GM18499 (cell line): Measurements from ENCODE around the gene MORN4.

Source experiments
- ATAC-seq: cut with Tn5 transposase; IDR thresholded peaks from one replicate; pipeline ENCODE4 v1.9.1; 2021; ENCODE audit warnings: moderate number of reproducible peaks; ENCODE audit not compliant: insufficient read depth, unreplicated experiment

Gene MORN4

DNA sequence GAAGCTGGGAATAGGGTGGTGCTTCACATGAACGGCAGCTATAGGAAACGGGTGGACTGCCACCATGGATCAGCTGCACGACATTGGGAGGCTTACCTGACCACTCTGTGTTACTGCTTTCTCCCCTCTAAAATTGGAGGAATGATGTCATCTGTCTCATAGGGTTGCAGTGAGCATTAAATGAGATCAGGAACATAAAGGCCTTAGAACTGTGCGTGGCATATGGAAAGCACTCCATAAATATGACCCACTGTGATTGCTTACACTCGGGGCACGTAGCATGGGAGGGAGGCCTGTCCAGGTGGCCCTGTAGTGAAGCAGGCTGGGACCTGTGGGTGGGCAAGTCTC, 34.1 kb downstream of the MORN4 start:
- no peak for ATAC-seq

DNA sequence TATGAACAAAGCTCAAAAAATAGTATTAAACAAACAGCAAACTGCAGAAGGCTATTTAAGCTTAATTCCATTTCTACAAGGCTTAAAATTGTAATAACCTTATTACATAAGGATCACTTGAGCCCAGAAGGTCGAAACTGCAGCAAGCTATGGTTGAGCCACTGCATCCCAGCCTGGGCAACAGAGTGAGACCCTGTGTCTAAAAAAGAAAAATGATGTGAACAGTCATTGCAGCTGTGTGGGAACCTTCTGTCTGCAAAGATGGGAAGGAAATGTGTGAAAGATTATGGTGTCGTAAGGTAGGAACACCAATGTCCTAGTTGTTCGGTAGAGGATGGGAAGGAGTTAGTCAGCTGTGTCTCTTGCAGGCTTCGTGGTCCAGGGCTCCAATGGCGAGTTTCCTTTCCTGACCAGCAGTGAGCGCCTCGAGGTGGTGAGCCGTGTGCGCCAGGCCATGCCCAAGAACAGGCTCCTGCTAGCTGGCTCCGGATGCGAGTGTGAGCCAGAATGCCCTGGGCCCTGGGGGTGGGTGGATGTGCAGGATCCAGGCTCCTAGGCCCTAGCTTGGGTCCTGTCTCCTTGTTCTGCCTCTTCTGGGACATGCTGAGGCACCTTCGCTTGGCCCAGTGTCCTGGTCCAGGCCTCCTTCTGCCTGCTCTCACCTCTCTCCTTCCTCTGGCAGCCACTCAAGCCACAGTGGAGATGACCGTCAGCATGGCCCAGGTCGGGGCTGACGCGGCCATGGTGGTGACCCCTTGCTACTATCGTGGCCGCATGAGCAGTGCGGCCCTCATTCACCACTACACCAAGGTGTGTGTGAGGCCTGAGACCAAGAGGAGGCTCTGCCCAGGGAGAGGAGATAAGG, 34.7 kb downstream of the MORN4 start:
- ATAC-seq, result no peak

DNA sequence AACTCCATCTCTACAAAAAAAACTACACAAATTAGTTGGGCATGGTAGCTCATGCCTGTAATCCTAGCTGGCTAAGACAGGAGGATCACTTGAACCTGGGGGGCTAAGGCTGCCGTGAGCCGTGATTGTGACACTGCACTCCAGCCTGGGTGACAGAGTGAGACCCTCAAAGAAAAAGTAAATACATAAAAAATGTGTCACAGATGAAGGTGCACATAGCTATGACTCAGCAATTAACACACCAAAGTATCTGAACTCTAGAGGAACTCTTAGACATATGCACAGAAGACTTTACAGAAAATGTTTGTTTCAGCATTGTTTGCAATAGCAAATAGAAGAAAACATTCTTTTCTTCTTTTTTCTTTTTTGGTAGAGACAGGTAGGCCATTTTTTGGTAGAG, 35.5 kb downstream of the MORN4 start:
- no peak for ATAC-seq

- no peak for ATAC-seq
Measured at GRCh38 chr10:97596101-97597082, 36.9 kb downstream of the MORN4 start.

GRCh38 chr10:97593421-97593820, 39.9 kb downstream of the MORN4 start:
- no peak for ATAC-seq

- ATAC-seq, result no peak
Measured at GRCh38 chr10:97590748-97591495, 42.4 kb downstream of the MORN4 start.

DNA sequence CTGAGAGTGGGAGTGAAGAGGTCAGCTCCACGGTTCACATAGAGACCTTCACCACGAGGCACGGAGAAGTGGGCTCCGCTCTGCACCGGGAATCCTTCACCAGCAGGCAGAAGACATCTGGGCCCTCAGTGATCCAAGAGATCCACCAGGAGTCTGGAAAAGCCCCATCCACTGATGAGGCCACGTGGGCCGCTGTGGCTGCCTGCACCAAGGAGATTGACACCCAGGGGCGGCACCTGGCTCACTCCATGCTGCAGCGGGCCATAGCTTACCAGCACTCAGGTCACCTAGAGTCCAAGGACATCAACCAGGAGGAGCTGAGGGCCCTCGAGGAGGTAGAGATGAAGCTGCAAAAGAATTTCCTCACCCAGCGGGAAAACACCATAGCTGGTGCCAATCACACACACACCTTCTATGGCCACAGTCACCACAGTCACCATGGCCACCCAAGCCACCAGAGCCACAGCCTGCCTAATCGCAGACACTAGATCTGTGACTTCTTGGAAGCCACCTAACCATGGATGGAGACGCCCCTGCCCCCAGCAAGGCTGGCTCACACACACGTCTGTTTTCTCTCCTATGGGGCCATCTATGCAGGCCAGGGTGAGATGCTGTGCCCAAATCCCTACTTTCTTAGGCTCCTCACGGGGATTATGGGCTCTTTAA, 43.1 kb downstream of the MORN4 start:
- no peak for ATAC-seq

GRCh38 chr10:97589479-97589878, 43.8 kb downstream of the MORN4 start, which contains the start of gene C10orf62:
Gene C10orf62, plus strand, starts transcription at chr10:97589721. Its CDS starts 177 bp downstream, at chr10:97589898.
- ATAC-seq, result no peak

- no peak for ATAC-seq
Measured at GRCh38 chr10:97587183-97587582, 46.1 kb downstream of the MORN4 start.

DNA sequence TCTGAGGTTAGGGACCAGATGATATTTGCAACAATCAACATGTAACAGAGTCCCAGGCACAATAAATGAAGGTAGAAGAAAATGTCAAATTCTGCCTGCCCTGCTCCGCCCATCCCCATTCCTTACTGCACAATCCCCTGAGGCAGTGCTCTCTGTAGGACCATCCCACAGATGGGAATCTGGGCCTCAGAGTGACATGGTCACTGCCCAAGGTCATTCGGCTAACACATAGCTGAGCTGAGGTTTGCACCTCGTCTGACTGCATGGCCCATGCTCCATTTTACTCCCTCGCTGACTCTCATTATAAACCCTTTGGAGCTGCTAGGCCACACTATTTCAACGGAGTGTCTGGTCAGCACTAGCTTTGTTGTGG, 47.9 kb downstream of the MORN4 start:
- no peak for ATAC-seq

GRCh38 chr10:97584798-97585438, 48.4 kb downstream of the MORN4 start:
- no peak for ATAC-seq

DNA sequence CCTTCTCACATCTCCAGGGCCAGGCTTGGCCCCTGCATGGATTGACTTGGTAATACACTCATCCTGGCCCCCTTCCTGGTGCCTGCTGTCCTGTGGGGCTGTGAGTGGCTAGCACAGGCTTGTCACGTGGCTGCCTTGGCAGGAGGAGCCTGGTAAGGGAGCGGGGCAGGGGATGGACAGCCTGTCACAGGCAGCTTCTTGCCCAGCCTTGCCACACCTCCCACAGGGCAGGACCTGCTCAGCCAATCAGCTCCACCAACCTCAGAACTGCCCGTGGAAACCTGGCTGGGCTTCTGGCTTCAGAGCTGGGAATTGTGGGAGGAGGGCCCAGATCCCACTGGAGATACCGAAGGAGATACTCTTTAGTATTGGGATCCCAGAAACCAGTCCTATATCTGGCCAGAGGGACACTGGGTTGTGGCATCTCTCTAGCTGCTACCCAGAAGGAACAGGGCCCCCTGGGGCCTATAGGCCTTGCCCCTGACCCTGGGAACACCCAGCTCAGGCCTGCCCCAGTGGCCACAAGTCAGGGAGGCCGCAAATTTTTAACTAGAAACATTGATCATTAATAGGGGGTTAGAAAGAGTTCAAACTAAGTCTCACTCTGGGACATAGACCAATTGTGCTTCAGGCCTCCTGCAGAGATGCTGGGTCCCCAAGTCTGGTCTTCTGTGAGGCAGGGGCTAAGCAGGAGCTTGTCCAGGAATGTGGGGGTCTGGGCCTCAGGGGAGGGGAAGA, 49.1 kb downstream of the MORN4 start, which contains the start of gene HOGA1:
TSS of gene HOGA1 (plus strand) at position 330 of the 738 bp plus-strand sequence. CDS start at position 645, 315 bp downstream.
- ATAC-seq, result no peak

DNA sequence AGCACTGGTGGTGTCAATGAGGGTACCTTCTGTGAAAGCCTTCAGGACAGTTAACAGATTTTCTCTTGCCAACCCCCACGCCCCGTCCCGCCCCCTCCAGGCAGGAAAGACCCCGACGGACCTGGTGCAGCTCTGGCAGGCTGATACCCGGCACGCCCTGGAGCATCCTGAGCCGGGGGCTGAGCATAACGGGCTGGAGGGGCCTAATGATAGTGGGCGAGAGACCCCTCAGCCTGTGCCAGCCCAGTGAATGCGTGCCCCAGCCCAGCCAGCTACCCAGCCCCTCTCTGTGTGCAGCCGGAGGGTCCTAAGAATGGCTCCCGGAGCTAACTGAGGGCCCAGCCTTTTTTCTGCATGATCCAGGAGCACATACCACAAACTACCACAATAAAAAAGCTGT, 49.8 kb downstream of the MORN4 start:
- no peak for ATAC-seq

- ATAC-seq, result no peak
Measured at GRCh38 chr10:97582169-97582568, 51.1 kb downstream of the MORN4 start.

DNA sequence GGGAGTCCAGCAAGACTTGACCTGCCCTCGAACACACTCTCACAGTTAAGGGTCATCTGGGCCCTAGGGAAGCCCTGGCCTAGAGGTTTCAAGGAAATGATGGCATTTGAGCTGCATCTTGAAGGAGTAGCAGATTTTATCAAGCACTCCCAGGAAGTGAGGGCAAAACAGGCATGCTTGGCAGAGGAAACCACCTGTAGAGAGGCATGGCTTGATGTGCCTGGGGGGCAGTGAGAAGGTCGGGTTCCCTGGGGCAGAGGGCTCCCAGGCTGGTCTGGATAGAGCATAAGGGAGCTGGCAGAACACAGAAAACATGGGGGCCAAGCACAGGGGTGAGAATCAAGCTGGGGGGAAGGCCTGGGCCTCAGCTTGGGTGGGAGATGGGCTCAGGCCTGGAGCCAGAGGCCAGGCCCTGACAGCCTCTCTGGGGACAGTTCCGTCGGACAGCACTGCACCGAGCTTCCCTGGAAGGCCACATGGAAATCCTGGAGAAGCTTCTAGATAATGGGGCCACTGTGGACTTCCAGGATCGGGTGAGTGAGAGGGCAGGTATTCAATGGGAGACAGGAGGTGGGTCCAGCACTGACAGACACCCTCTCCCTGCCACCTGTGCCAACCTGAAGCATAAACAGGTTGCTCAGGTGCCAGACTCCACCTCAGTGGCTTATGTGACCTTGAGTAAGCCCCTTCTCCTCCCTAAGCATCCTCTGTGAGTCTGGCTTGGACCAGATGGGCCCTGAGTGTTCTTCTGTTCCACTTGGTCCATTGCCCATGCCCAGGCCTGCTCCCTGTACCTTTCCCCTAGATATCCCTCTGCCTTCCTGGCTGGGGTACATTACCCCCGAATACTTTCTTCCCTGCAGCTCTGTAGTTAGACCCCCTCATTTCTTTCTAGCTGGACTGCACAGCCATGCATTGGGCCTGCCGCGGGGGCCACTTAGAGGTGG, 52.6 kb downstream of the MORN4 start:
- no peak for ATAC-seq

GRCh38 chr10:97578171-97578844, 55.0 kb downstream of the MORN4 start:
- ATAC-seq, result no peak

DNA sequence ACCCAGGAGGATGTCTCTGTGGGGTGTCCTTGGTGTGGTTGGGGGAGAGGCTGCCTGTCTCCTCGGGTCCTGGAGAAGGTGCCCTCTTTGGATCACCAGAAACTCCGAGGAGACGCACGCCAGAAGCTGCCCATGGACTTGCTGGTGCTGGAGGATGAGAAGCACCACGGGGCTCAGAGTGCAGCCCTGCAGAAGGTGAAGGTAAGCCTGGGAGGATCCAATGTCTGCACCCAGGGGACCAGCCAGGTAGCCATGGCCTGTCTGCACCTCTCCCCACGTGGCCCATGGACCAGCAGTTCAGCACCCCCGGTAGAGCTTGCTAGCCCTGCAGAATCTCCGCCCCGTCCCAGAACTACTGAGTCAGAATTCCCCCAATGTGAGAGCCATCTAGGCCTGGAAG, 55.6 kb downstream of the MORN4 start:
- ATAC-seq, result no peak
